HepG2 (cell line): ENCODE results near the gene DNALI1. TPM values are rescaled to one million over a fixed set of nuclear protein-coding genes. Genes with fewer than 3 reads are reported as not detected.
A peak's percentile ranks its signal among the peaks of the same experiment; 100 is the strongest.

Experiments
- BCL6 ChIP-seq: IDR thresholded peaks from 2 replicates; pipeline ENCODE4 v1.6.1; 2016; ENCODE audit warnings: missing genetic modification reagents, missing compliant biosample characterization
- CHD2 ChIP-seq: IDR thresholded peaks from 2 replicates; pipeline ENCODE4 v1.6.1; 2011; ENCODE audit warnings: low read depth, low read length, improper control_type of control experiment
- FOXJ3 ChIP-seq: sonication (generic); formaldehyde crosslinking; IDR thresholded peaks from 2 replicates; pipeline ENCODE4 v1.4.0; 2020; ENCODE audit warnings: missing genetic modification reagents, mild to moderate bottlenecking, borderline replicate concordance
- KAT7 ChIP-seq: IDR thresholded peaks from 2 replicates; pipeline ENCODE4 v1.6.1; 2018; ENCODE audit warnings: borderline replicate concordance, missing compliant biosample characterization
- MAF1 ChIP-seq: sonication (generic); formaldehyde crosslinking; IDR thresholded peaks from 2 replicates; pipeline ENCODE4 v1.5.0; 2020; ENCODE audit warnings: missing genetic modification reagents, borderline replicate concordance
- MBNL3 ChIP-seq: fragments of 250-450 bp; sonication (Bioruptor Pico); conservative IDR thresholded peaks from 2 replicates; pipeline ENCODE4 v1.8.0; 2022; ENCODE audit warnings: mild to moderate bottlenecking, inconsistent platforms
- SATB2 ChIP-seq: sonication (generic); formaldehyde crosslinking; IDR thresholded peaks from 2 replicates; pipeline ENCODE4 v1.5.0; 2020; ENCODE audit warnings: missing genetic modification reagents
- SCMH1 ChIP-seq: sonication (generic); formaldehyde crosslinking; IDR thresholded peaks from 2 replicates; pipeline ENCODE4 v1.9.0; 2021; ENCODE audit warnings: missing genetic modification reagents, mild to moderate bottlenecking, borderline replicate concordance
- SNAI1 ChIP-seq: sonication (generic); formaldehyde crosslinking; IDR thresholded peaks from 2 replicates; pipeline ENCODE4 v1.5.0; 2020; ENCODE audit warnings: mild to moderate bottlenecking, missing genetic modification reagents, borderline replicate concordance
- SNAPC2 ChIP-seq: sonication (generic); formaldehyde crosslinking; IDR thresholded peaks from 2 replicates; pipeline ENCODE4 v1.8.1; 2022; ENCODE audit warnings: mild to moderate bottlenecking, missing genetic modification reagents
- SP4 ChIP-seq: sonication (generic); formaldehyde crosslinking; IDR thresholded peaks from 2 replicates; pipeline ENCODE4 v1.8.1; 2023; ENCODE audit warnings: mild to moderate bottlenecking, missing genetic modification reagents
- SYNCRIP ChIP-seq: fragments of 200-400 bp; formaldehyde crosslinking; IDR thresholded peaks from 2 replicates; pipeline ENCODE4 v1.6.1; 2018; ENCODE audit warnings: mild to moderate bottlenecking, low read depth, low read length; ENCODE audit not compliant: insufficient read depth
- TBX2 ChIP-seq: sonication (generic); formaldehyde crosslinking; IDR thresholded peaks from 2 replicates; pipeline ENCODE4 v1.5.0; 2020; ENCODE audit warnings: missing genetic modification reagents, mild to moderate bottlenecking, borderline replicate concordance
- ZNF292 ChIP-seq: sonication (generic); formaldehyde crosslinking; IDR thresholded peaks from 2 replicates; pipeline ENCODE4 v1.8.1; 2022; ENCODE audit warnings: mild to moderate bottlenecking, low read depth, missing genetic modification reagents, borderline replicate concordance
- ZNF30 ChIP-seq: sonication (generic); formaldehyde crosslinking; IDR thresholded peaks from 2 replicates; pipeline ENCODE4 v1.5.0; 2020; ENCODE audit warnings: mild to moderate bottlenecking, missing genetic modification reagents
- ZNF550 ChIP-seq: sonication (generic); formaldehyde crosslinking; IDR thresholded peaks from 2 replicates; pipeline ENCODE4 v1.4.0; 2020; ENCODE audit warnings: mild to moderate bottlenecking, missing genetic modification reagents, borderline replicate concordance
- ZNF704 ChIP-seq: sonication (generic); formaldehyde crosslinking; IDR thresholded peaks from 2 replicates; pipeline ENCODE4 v1.8.1; 2023; ENCODE audit warnings: mild to moderate bottlenecking, inconsistent platforms, moderate library complexity, missing genetic modification reagents, borderline replicate concordance
- polyA plus RNA-seq, 8 experiments: library from polyadenylated mRNA; depleted of rRNA in 3 of 8; stranded (reverse) in 7 of 8; unstranded in 1 of 8; fragments of >200 nt; fragmentation: Illumina TruSeq in 4 of 8; extraction: Trizol in 4 of 8; gene quantifications; 2 replicates each; pipeline versions ENCODE4 v1.2.1 to v1.2.3, GENCODE V29; 2011 to 2016; ENCODE audit warnings: low read depth in 4 of 8, missing spikeins in 1 of 8, mixed read lengths in 1 of 8; ENCODE audit not compliant: insufficient read depth in 1 of 8
- total RNA-seq, 5 experiments: library from RNA; depleted of rRNA; stranded (reverse); fragments of >200 nt; fragmentation: Illumina TruSeq; extraction: Trizol; gene quantifications; 2 replicates each; pipeline ENCODE4 v1.2.3, GENCODE V29; 2016; ENCODE audit warnings: low read depth in 1 of 5
- TF ChIP-seq, protein P1 (sequence below): sonication (generic); formaldehyde crosslinking; IDR thresholded peaks from 2 replicates; pipeline ENCODE4 v1.4.0; 2020; ENCODE audit warnings: mild to moderate bottlenecking, low read depth, missing genetic modification reagents
- TF ChIP-seq, protein P2 (sequence below): sonication (generic); formaldehyde crosslinking; IDR thresholded peaks from 2 replicates; pipeline ENCODE4 v1.4.0; 2020; ENCODE audit warnings: missing genetic modification reagents, borderline replicate concordance
- TF ChIP-seq, protein P3 (sequence below): IDR thresholded peaks from 2 replicates; pipeline ENCODE4 v1.6.1; 2016; ENCODE audit warnings: missing genetic modification reagents, missing compliant biosample characterization

DNALI1 gene
- total and polyA plus RNA-seq, 2 of the 13 experiments (the other 11 are each of a cell fraction or from before 2014, with no cell fraction given), result 0.42 to 0.70 TPM

- TF ChIP-seq ZNF550 (CRISPR knock-in tag) (no peak), SYNCRIP (no peak), ZNF30 (CRISPR knock-in tag) (no peak), KAT7 (CRISPR knock-in tag) (peak; percentile 71; the same call in 1 of the 2 replicates), SP4 (CRISPR knock-in tag) (peak; percentile 56), FOXJ3 (CRISPR knock-in tag) (peak; percentile 50; the same call in 1 of the 2 replicates), TBX2 (CRISPR knock-in tag) (peak; percentile 69), MBNL3 (CRISPR knock-in tag) (no peak), CHD2 (no peak), MAF1 (CRISPR knock-in tag) (0 out of 2 replicates have a peak, but pooled peaks have one; percentile 31), ZNF704 (CRISPR knock-in tag) (0 out of 2 replicates have a peak, but pooled peaks have one; percentile 64), ZNF292 (CRISPR knock-in tag) (no peak), SCMH1 (no peak), SNAI1 (no peak), BCL6 (CRISPR knock-in tag) (no peak), SNAPC2 (CRISPR knock-in tag) (no peak), SATB2 (0 out of 2 replicates have a peak, but pooled peaks have one; percentile 53)
- TF ChIP-seq, protein P1, sequence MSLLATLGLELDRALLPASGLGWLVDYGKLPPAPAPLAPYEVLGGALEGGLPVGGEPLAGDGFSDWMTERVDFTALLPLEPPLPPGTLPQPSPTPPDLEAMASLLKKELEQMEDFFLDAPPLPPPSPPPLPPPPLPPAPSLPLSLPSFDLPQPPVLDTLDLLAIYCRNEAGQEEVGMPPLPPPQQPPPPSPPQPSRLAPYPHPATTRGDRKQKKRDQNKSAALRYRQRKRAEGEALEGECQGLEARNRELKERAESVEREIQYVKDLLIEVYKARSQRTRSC (CRISPR knock-in tag), result no peak
- TF ChIP-seq, protein P2, sequence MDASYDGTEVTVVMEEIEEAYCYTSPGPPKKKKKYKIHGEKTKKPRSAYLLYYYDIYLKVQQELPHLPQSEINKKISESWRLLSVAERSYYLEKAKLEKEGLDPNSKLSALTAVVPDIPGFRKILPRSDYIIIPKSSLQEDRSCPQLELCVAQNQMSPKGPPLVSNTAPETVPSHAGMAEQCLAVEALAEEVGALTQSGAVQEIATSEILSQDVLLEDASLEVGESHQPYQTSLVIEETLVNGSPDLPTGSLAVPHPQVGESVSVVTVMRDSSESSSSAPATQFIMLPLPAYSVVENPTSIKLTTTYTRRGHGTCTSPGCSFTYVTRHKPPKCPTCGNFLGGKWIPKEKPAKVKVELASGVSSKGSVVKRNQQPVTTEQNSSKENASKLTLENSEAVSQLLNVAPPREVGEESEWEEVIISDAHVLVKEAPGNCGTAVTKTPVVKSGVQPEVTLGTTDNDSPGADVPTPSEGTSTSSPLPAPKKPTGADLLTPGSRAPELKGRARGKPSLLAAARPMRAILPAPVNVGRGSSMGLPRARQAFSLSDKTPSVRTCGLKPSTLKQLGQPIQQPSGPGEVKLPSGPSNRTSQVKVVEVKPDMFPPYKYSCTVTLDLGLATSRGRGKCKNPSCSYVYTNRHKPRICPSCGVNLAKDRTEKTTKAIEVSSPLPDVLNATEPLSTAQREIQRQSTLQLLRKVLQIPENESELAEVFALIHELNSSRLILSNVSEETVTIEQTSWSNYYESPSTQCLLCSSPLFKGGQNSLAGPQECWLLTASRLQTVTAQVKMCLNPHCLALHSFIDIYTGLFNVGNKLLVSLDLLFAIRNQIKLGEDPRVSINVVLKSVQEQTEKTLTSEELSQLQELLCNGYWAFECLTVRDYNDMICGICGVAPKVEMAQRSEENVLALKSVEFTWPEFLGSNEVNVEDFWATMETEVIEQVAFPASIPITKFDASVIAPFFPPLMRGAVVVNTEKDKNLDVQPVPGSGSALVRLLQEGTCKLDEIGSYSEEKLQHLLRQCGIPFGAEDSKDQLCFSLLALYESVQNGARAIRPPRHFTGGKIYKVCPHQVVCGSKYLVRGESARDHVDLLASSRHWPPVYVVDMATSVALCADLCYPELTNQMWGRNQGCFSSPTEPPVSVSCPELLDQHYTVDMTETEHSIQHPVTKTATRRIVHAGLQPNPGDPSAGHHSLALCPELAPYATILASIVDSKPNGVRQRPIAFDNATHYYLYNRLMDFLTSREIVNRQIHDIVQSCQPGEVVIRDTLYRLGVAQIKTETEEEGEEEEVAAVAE, result peak; percentile 85; the same call in 1 of the 2 replicates
- TF ChIP-seq, protein P3, sequence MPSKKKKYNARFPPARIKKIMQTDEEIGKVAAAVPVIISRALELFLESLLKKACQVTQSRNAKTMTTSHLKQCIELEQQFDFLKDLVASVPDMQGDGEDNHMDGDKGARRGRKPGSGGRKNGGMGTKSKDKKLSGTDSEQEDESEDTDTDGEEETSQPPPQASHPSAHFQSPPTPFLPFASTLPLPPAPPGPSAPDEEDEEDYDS (CRISPR knock-in tag), result peak; percentile 51; the same call in 1 of the 2 replicates
Measured at GRCh38 chr1:37553927-37554808, 2.6 kb upstream of the DNALI1 start, which contains the start of gene SNIP1 (continued).
